Measurements from ENCODE around the gene RNF181. TPM values are rescaled to one million over a fixed set of nuclear protein-coding genes. Genes with fewer than 3 reads are reported as not detected.

The RNF181 gene
- polyA plus RNA-seq, 1 donor (not counting 4 experiments of a cell fraction or from before 2014, with no cell fraction given): 264 TPM

DNA sequence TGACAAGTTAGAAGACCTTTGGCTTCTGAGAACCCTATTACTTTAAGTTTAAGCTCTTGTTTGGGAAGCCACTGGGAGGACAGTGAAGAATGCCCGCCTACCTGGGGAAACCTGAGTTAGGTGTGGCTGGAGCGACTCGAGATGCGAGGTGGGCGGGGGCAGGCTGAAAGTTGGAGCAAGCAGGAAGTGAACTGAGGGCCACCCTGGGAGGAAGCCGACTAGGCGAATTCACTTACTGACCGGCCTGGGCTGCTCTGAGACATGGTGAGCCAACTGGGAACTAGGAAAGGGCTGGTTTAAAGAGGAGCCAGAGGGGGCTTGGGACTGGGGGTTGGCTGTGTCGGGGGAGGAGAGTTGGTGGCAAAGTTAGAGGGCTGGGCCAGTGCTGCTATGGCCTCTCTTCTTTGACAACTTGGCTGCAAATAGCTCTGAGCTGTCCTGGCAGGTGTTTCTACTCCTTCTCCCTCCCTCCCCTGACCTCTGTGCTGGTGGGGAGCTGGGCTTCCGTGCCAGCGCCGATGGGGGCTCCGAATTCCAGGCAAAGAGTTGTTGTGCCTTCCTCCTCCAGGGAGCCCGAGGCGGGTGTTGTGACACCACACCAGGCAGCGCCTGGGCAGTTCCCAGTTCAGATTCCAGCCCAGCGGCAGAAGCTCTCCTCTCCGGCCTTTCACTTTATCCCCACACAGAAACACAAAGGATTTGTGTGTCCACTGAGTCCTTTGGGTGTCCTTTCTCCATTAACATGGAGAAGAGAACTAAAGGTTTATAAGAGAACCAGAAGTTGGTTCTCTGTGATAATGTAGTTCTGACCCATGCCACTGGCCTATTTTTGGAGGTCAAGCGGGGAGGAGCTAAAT is 17.9 kb upstream of the RNF181 start, which contains the start of gene VAMP8:
Gene VAMP8, plus strand, starts transcription at position 201 of the 857 bp plus-strand sequence. Its CDS starts 61 bp downstream, at position 262.
- H2AFZ ChIP-seq (ENCODE audit: control insufficient read depth, low read length): peak within 1 kb of the TSS; percentile 64
- peak; percentile 62 for DNase-seq (ENCODE audit: low read depth, low spot score)
- H4K20me1 ChIP-seq (ENCODE audit: control insufficient read depth, extremely low read depth, insufficient read depth, low read length): no peaks in the 10 kb centered on the region
- H3K36me3 ChIP-seq (ENCODE audit: control insufficient read depth in 2 of 2, extremely low read depth in 1 of 2, insufficient read depth in 2 of 2, low read length in 2 of 2): peaks cover 15 to 24% of the 10 kb centered on the region in 2 experiments
- H3K4me1 ChIP-seq (ENCODE audit: control insufficient read depth, extremely low read depth, insufficient read depth, low read length): peaks cover 23% of the 10 kb centered on the region
- peak within 1 kb of the TSS; percentile 74 to 94 (median 94) for H3K4me3 ChIP-seq (ENCODE audit: control insufficient read depth in 2 of 3, extremely low read depth in 1 of 3, insufficient read depth in 2 of 3, low read depth in 1 of 3, low read length in 3 of 3)
- no peaks in the 10 kb centered on the region for H3K9me1 ChIP-seq (ENCODE audit: control insufficient read depth, extremely low read depth, insufficient read depth, low read length)
- peaks cover 20% of the 10 kb centered on the region for H3K79me2 ChIP-seq (ENCODE audit: control insufficient read depth, insufficient read depth, low read length)
- FAIRE-seq: peak; percentile 66
- peak within 1 kb of the TSS; percentile 99 for H3K4me2 ChIP-seq (ENCODE audit: control insufficient read depth, extremely low read depth, insufficient read depth, low read depth, low read length)
- peak within 1 kb of the TSS; percentile 64 for H3K27ac ChIP-seq (ENCODE audit: control insufficient read depth, insufficient read depth, low read length)
- dilution Hi-C loops (cut with MboI; ENCODE audit: extremely low pct_ligation_motif_present, low sequenced_read_pairs): no loop called here
- H3K27me3 ChIP-seq (ENCODE audit: control insufficient read depth, extremely low read depth, insufficient read depth, low read length): no peaks in the 10 kb centered on the region
- no peaks in the 10 kb centered on the region for H3K9me3 ChIP-seq (ENCODE audit: control insufficient read depth, low read depth, low read length)
- H3K9ac ChIP-seq (ENCODE audit: control insufficient read depth, extremely low read depth, insufficient read depth, low read length): peak within 1 kb of the TSS; percentile 74
- TF ChIP-seq EZH2 (IDR thresholded peaks at IDR 0.05; ENCODE audit: low read length): no peak
- TF ChIP-seq, protein P1, sequence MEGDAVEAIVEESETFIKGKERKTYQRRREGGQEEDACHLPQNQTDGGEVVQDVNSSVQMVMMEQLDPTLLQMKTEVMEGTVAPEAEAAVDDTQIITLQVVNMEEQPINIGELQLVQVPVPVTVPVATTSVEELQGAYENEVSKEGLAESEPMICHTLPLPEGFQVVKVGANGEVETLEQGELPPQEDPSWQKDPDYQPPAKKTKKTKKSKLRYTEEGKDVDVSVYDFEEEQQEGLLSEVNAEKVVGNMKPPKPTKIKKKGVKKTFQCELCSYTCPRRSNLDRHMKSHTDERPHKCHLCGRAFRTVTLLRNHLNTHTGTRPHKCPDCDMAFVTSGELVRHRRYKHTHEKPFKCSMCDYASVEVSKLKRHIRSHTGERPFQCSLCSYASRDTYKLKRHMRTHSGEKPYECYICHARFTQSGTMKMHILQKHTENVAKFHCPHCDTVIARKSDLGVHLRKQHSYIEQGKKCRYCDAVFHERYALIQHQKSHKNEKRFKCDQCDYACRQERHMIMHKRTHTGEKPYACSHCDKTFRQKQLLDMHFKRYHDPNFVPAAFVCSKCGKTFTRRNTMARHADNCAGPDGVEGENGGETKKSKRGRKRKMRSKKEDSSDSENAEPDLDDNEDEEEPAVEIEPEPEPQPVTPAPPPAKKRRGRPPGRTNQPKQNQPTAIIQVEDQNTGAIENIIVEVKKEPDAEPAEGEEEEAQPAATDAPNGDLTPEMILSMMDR (optimal IDR thresholded peaks at IDR 0.05 in 1 of 3, IDR thresholded peaks at IDR 0.05 in 1 of 3, conservative IDR thresholded peaks at IDR 0.05 in 1 of 3; ENCODE audit: extremely low read depth in 1 of 3, insufficient read depth in 2 of 3, low read length in 3 of 3): no peak

DNA sequence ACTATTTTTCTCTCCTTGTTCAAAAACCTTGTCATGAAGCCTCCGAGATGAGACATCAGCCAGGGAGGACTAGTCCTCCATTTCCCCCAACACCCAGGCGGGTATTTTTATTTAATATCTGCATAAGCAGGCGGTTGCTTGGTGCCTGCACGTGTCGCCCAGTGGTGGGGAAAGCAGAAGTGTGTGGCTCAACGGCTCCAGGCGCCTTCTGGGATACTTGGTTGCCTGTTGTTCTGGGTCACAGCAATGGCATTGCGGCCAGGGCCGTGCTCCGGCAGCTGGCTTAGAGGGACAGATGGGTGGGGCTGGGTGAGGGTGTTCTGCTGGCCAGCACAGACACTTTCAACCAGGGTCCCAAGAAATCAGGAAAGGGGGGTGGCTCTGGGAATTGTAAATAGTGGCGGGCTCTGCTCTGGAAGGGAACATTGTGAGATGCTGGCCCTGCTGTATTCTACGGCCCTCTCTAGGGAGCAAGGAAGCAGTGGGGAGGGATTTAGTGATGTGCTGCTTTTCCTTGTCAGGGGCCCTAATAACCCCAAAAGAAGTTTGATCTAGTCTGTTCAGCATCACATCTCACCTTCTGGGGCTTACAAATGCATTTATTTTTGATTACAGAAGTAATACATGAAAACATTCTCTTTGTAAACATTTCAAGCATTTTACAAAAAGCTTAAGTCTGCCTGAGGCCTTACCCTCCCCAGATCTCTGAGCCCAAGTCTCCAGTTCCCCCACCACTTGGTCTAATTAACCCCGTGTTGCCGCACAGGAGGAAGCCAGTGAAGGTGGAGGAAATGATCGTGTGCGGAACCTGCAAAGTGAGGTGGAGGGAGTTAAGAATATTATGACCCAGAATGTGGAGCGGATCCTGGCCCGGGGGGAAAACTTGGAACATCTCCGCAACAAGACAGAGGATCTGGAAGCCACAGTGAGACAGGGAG is 17.0 kb upstream of the RNF181 start:
- DNase-seq (ENCODE audit: low read depth, low spot score) (no peak), FAIRE-seq (no peak)
- H3K36me3 ChIP-seq (ENCODE audit: control insufficient read depth in 2 of 2, extremely low read depth in 1 of 2, insufficient read depth in 2 of 2, low read length in 2 of 2): peaks cover 15 to 24% of the 10 kb centered on the region in 2 experiments
- H3K27me3 ChIP-seq (ENCODE audit: control insufficient read depth, extremely low read depth, insufficient read depth, low read length): no peaks in the 10 kb centered on the region
- peak overlapping the region; percentile 64 for H2AFZ ChIP-seq (ENCODE audit: control insufficient read depth, low read length)
- peaks cover 23% of the 10 kb centered on the region for H3K4me1 ChIP-seq (ENCODE audit: control insufficient read depth, extremely low read depth, insufficient read depth, low read length)
- TF ChIP-seq, protein P1 (optimal IDR thresholded peaks at IDR 0.05 in 1 of 3, IDR thresholded peaks at IDR 0.05 in 1 of 3, conservative IDR thresholded peaks at IDR 0.05 in 1 of 3; ENCODE audit: extremely low read depth in 1 of 3, insufficient read depth in 2 of 3, low read length in 3 of 3): no peak
- TF ChIP-seq EZH2 (IDR thresholded peaks at IDR 0.05; ENCODE audit: low read length): no peak
- no peaks in the 10 kb centered on the region for H3K9me3 ChIP-seq (ENCODE audit: control insufficient read depth, low read depth, low read length)
- H3K4me2 ChIP-seq (ENCODE audit: control insufficient read depth, extremely low read depth, insufficient read depth, low read depth, low read length): peak overlapping the region; percentile 99
- H3K9me1 ChIP-seq (ENCODE audit: control insufficient read depth, extremely low read depth, insufficient read depth, low read length): no peaks in the 10 kb centered on the region
- H3K79me2 ChIP-seq (ENCODE audit: control insufficient read depth, insufficient read depth, low read length): peaks cover 20% of the 10 kb centered on the region
- no peaks in the 10 kb centered on the region for H4K20me1 ChIP-seq (ENCODE audit: control insufficient read depth, extremely low read depth, insufficient read depth, low read length)
- H3K9ac ChIP-seq (ENCODE audit: control insufficient read depth, extremely low read depth, insufficient read depth, low read length): peak overlapping the region; percentile 74
- H3K4me3 ChIP-seq (ENCODE audit: control insufficient read depth in 2 of 3, extremely low read depth in 1 of 3, insufficient read depth in 2 of 3, low read depth in 1 of 3, low read length in 3 of 3): peak overlapping the region; percentile 74 to 94 (median 94)
- dilution Hi-C loops (cut with MboI; ENCODE audit: extremely low pct_ligation_motif_present, low sequenced_read_pairs): no loop called here
- H3K27ac ChIP-seq (ENCODE audit: control insufficient read depth, insufficient read depth, low read length): peak overlapping the region; percentile 64
